Endodermal cell (in vitro differentiated cells): Measurements from ENCODE around the gene MICAL1. TPM values are rescaled to one million over a fixed set of nuclear protein-coding genes. Genes with fewer than 3 reads are reported as not detected.

Experiments
- DNase-seq: peaks from one replicate; pipeline ENCODE4 v3.0.0-alpha.2; 2017
- H3K27ac ChIP-seq: 2 replicates; pipeline ENCODE4 v1.5.1; 2013; ENCODE audit warnings: mild to moderate bottlenecking, low read depth, low read length, moderate library complexity
- H3K27me3 ChIP-seq: 2 replicates; pipeline ENCODE4 v1.6.1; 2013; ENCODE audit warnings: mild to moderate bottlenecking, low read length, moderate library complexity; ENCODE audit not compliant: insufficient read depth, control insufficient read depth, poor library complexity, severe bottlenecking
- H3K36me3 ChIP-seq: 2 replicates; pipeline ENCODE4 v1.7.0; 2013; ENCODE audit warnings: mild to moderate bottlenecking, low read length, moderate library complexity; ENCODE audit not compliant: control insufficient read depth, insufficient read depth
- H3K4me1 ChIP-seq: one replicate; pipeline ENCODE4 v1.7.0; 2013; ENCODE audit warnings: low read length; ENCODE audit not compliant: control insufficient read depth, insufficient read depth
- H3K4me3 ChIP-seq: 2 replicates; pipeline ENCODE4 v1.5.1; 2013; ENCODE audit warnings: mild to moderate bottlenecking, low read length, moderate library complexity
- H3K9ac ChIP-seq: 2 replicates; pipeline ENCODE4 v1.6.1; 2013; ENCODE audit warnings: mild to moderate bottlenecking, low read length, moderate library complexity; ENCODE audit not compliant: poor library complexity, severe bottlenecking; ENCODE audit errors: extremely low read depth
- H3K9me3 ChIP-seq: 2 replicates; pipeline ENCODE4 v1.6.1; 2013; ENCODE audit warnings: mild to moderate bottlenecking, low read length, moderate library complexity; ENCODE audit not compliant: control insufficient read depth
- H3K27ac Mint-ChIP-seq: 2 replicates; pipeline ENCODE4 v1.8.0; 2020; ENCODE audit warnings: mixed read lengths
- H3K27me3 Mint-ChIP-seq: 2 replicates; pipeline ENCODE4 v1.8.0; 2021; ENCODE audit warnings: mild to moderate bottlenecking, mixed read lengths; ENCODE audit not compliant: insufficient read depth
- H3K36me3 Mint-ChIP-seq: 2 replicates; pipeline ENCODE4 v1.8.0; 2020; ENCODE audit warnings: low read depth, mixed read lengths
- H3K4me1 Mint-ChIP-seq: 2 replicates; pipeline ENCODE4 v1.8.0; 2020; ENCODE audit warnings: mixed read lengths
- H3K4me3 Mint-ChIP-seq: 2 replicates; pipeline ENCODE4 v1.8.0; 2020; ENCODE audit warnings: mild to moderate bottlenecking, moderate library complexity, mixed read lengths
- H3K9me3 Mint-ChIP-seq: 2 replicates; pipeline ENCODE4 v1.8.0; 2020; ENCODE audit warnings: mild to moderate bottlenecking, mixed read lengths
- CTCF ChIP-seq: fragments of 200-600 bp; sonication (generic); conservative IDR thresholded peaks from 2 replicates; pipeline ENCODE4 v1.5.0; 2021; ENCODE audit warnings: antibody characterized with exemption, mild to moderate bottlenecking
- WGBS, 2 experiments: methylation state at CpG; one replicate each; pipeline versions ENCODE4 v1.1.5 to v1.1.7; 2013; ENCODE audit warnings: missing lambda C conversion rate in 2 of 2, mixed read lengths in 1 of 2; ENCODE audit not compliant: insufficient coverage in 1 of 2, insufficient read length in 1 of 2; 5-methylcytosine and 5-hydroxymethylcytosine counted together
- total RNA-seq, 2 donors: library from RNA; stranded (reverse); fragmentation: NEBNext Ultra II Directional in 1 of 2; extraction: Animal tissue kit (Norgen Biotek cat#: 25700) in 1 of 2; gene quantifications; 2 replicates in 1 of 2; 3 replicates in 1 of 2; pipeline ENCODE4 v1.2.1, GENCODE V29; 2021

MICAL1 gene
- total RNA-seq, 2 donors from 2014 or later, result 10.4 to 22.8 TPM

GRCh38 chr6:109456710-109457561 lies 1.4 kb upstream of the MICAL1 start:
- peaks cover 43% of the 10 kb centered on the region for H3K27me3 Mint-ChIP-seq
- DNase-seq, result no peak
- peak overlapping the region; percentile 77 for H3K4me3 ChIP-seq
- no peak overlapping the region for H3K9ac ChIP-seq
- H3K36me3 ChIP-seq, result peaks cover 7% of the 10 kb centered on the region
- H3K4me3 Mint-ChIP-seq, result peak overlapping the region; percentile 79
- H3K4me1 ChIP-seq, result peaks cover 9% of the 10 kb centered on the region
- H3K36me3 Mint-ChIP-seq, result peaks cover 11% of the 10 kb centered on the region
- H3K9me3 Mint-ChIP-seq, result peaks cover 2% of the 10 kb centered on the region
- H3K4me1 Mint-ChIP-seq, result peaks cover 33% of the 10 kb centered on the region
- no peak overlapping the region for H3K27ac ChIP-seq
- no peak for TF ChIP-seq CTCF
- peaks cover 32% of the 10 kb centered on the region for H3K27me3 ChIP-seq
- peaks cover 4% of the 10 kb centered on the region for H3K9me3 ChIP-seq
- WGBS, 2 experiments, result 86 to 87% methylated on average over 12 to 16 of the region's 16 CpGs
- no peak overlapping the region for H3K27ac Mint-ChIP-seq

GRCh38 chr6:109456111-109456583 lies 575 bp upstream of the MICAL1 start:
- Histone ChIP-seq H3K9me3 (peaks cover 2% of the 10 kb centered on the region), H3K9ac (no peak overlapping the region), H3K27ac (peak overlapping the region; percentile 38), H3K4me3 (peak overlapping the region; percentile 77), H3K4me1 (peaks cover 9% of the 10 kb centered on the region), H3K27me3 (peaks cover 32% of the 10 kb centered on the region), H3K36me3 (peaks cover under 1% of the 10 kb centered on the region)
- peak; percentile 41 for TF ChIP-seq CTCF
- H3K9me3 Mint-ChIP-seq, result peaks cover 2% of the 10 kb centered on the region
- DNase-seq, result peak; percentile 84
- WGBS, 2 experiments, result 4 to 9% methylated on average over 16 to 38 of the region's 38 CpGs
- peaks cover 5% of the 10 kb centered on the region for H3K36me3 Mint-ChIP-seq
- H3K27me3 Mint-ChIP-seq, result peaks cover 40% of the 10 kb centered on the region
- H3K27ac Mint-ChIP-seq, result no peak overlapping the region
- peaks cover 33% of the 10 kb centered on the region for H3K4me1 Mint-ChIP-seq
- peak overlapping the region; percentile 79 for H3K4me3 Mint-ChIP-seq

GRCh38 chr6:109454496-109455436 lies 806 bp downstream of the MICAL1 start:
- Mint-ChIP-seq H3K27ac (no peak overlapping the region), H3K9me3 (no peaks in the 10 kb centered on the region)
- no peaks in the 10 kb centered on the region for H3K9me3 ChIP-seq

More at GRCh38 chr6:109454496-109455436, 806 bp downstream of the MICAL1 start:
- H3K36me3 ChIP-seq, result no peaks in the 10 kb centered on the region
- H3K36me3 Mint-ChIP-seq, result peaks cover 1% of the 10 kb centered on the region
- H3K27ac ChIP-seq, result peak overlapping the region; percentile 78
- H3K27me3 ChIP-seq, result peaks cover 32% of the 10 kb centered on the region
- 12 to 13% methylated on average over 7 to 48 of the region's 48 CpGs for WGBS, 2 experiments
- peaks cover 6% of the 10 kb centered on the region for H3K4me1 ChIP-seq
- no peak for DNase-seq
- no peak for TF ChIP-seq CTCF
- peak overlapping the region; percentile 80 for H3K4me3 ChIP-seq
- peak overlapping the region; percentile 20 for H3K9ac ChIP-seq
- H3K4me3 Mint-ChIP-seq, result peak overlapping the region; percentile 79
- peaks cover 40% of the 10 kb centered on the region for H3K27me3 Mint-ChIP-seq
- peaks cover 30% of the 10 kb centered on the region for H3K4me1 Mint-ChIP-seq
